ENCODE measurements around the gene ACP2.

- TF ChIP-seq HOXA7 (CRISPR knock-in tag; IDR thresholded peaks at IDR 0.05) (no peak), SREBF2 (IDR thresholded peaks at IDR 0.05) (no peak), POLR2A (IDR thresholded peaks at IDR 0.05; ENCODE audit: low read length) (no peak), REST (IDR thresholded peaks at IDR 0.05) (no peak), RFX5 (IDR thresholded peaks at IDR 0.05) (no peak), CTCF (IDR thresholded peaks at IDR 0.05) (no peak), RAD21 (conservative IDR thresholded peaks at IDR 0.05 in 1 of 2, IDR thresholded peaks at IDR 0.05 in 1 of 2) (no peak), MAX (IDR thresholded peaks at IDR 0.05) (no peak), ZSCAN20 (CRISPR knock-in tag; IDR thresholded peaks at IDR 0.05) (no peak), CEBPB (IDR thresholded peaks at IDR 0.05) (no peak)
Observed at GRCh38 chr11:47258317-47258902, 9.8 kb upstream of the ACP2 start.

Data from A549 (cell line).